ENCODE results near the gene PCDHGB3. TPM values are rescaled to one million over a fixed set of nuclear protein-coding genes. Genes with fewer than 3 reads are reported as not detected.
"Not testable (repeated sequence)": the region's sequence is repeated elsewhere in the genome, so short reads cannot be mapped to it uniquely, and the experiment has no call there.

PCDHGB3 gene
- total RNA-seq, result 12.3 TPM

DNA sequence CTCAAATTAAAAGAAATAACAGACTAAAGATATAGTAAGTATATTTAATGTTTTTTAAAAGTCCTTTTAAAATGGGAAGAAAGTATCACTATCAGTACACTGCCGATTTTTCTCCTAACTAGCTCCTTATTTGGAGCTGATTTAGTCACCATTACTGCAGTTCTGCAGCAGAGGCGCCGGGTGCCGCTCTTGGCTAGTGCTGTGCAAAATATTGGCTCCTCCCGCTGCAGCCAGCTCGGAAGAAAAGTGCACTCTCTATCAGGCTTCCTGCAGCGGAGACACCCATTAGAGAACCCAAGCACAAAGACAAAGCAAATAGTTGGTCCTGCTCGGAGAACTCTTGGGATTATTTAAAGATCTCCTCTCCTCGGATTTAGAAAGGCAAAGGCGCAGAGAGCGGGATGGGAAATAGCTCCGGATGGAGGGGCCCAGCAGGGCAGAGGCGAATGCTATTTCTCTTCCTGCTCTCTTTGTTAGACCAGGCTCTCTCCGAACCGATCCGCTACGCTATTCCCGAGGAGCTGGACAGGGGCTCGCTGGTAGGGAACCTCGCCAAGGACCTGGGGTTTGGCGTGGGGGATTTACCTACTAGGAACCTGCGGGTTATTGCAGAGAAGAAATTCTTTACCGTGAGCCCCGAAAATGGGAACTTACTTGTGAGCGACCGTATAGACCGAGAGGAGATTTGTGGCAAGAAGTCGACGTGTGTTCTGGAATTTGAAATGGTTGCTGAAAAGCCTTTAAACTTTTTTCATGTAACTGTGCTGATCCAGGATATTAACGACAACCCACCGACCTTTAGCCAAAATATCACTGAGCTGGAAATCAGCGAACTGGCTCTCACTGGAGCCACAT, at the start of gene PCDHGB3:
Gene PCDHGB3 (plus strand): TSS at position 249 of the 855 bp plus-strand sequence. CDS start 153 bp downstream, at position 402.
- DNase-seq, result no peak

DNA sequence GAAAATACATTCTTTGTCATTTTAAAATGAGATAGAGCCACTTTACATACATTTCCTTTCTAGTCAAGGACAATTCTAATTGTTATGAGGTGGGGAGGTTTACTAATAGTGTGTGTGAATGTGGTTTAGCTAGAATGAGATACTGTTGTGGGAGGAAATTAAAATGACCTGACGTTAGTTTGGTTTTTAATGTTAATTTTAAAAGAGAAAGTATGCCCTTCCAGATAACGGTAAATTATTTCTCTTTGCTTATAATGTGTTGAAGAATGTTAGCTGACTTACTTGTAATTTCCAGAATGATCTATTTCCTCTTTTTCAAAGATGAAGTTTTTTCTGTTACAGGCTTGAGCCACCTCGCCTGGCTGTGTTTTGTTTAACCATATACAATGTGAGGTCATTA, 47.8 kb upstream of the PCDHGB3 start:
- no peak for DNase-seq

DNA sequence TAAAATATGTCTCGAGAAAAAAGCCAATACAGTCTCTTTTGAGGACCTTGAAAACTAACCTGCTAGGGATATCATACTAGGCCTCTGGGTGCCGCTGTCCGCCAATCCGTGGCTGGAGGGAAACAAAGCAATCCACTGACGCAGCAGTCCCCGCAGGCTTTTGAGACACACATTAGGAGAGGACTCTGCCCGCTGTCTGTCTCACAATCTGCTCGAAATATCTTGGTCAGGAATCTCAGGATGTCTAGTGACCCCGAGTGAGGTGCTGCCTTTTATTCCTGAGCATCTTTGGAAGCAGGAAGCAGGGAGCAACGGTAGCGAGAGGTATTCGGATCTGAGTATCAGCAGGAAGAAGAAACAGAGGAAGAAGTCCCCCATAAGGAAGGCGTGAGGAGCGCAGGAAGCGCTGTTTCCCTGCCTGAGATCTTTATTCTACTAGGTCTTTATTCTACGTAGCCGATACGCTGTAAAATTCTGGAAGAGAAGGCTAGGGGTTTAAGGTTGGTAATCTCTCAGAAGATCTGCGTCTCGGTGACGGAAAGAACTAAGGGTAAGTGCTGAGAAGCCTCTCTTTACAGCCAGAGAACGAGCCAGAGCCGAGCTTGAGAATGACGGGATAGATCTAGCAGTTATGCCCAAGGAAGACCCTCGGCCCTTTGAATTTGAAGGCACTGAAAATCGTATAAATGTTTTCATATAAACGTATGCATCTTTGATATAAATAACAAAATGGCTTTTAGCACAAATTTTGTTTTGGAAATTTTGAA, 43.8 kb upstream of the PCDHGB3 start:
- peak; percentile 18 for DNase-seq

DNA sequence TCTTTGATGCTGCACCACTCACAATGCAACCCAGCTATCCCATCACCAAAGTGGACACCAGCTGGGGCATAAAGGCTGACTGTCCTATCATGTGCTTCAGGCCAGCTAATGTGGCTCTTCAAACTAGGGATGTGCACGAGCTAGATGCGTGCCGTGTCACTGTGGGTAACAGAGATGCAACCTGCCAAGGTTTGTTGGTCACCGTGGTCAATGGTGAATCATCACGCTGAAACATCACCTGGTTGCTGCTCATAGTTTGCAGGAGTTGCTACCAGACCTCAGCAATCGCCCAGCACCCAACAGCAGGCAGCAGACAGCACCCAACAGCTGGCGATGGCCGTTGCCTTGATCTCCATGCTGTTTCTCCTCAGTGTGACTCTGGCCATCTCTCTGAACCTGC, 41.8 kb upstream of the PCDHGB3 start:
- no peak for DNase-seq

DNA sequence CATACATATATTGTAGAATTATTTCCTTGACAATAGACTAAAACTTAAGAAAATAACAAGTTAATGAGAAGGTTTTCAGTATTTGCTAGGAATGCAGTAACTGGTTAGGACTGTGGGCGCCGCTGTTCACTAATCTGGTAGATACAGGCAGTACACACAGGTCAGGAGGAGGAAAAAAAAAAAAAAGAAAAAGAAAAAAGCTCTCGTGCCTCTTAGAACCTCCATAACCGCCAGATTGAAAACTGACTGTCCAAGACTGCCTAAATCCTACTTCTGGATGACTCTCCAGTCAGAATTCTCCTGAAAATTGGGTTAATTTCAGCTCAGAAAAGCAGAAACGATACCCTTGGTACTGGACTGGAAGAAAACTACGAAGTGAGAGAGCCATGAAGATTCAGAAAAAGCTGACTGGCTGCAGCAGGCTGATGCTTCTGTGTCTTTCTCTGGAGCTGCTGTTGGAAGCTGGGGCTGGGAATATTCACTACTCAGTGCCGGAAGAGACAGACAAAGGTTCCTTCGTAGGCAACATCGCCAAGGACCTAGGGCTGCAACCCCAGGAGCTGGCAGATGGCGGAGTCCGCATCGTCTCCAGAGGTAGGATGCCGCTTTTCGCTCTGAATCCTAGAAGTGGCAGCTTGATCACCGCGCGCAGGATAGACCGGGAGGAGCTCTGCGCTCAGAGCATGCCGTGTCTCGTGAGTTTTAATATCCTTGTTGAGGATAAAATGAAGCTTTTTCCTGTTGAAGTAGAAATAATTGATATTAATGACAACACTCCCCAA, 39.6 kb upstream of the PCDHGB3 start, which contains the start of gene PCDHGA1:
Gene PCDHGA1 (plus strand): TSS at position 216 of the 782 bp plus-strand sequence.
- no peak for DNase-seq

DNA sequence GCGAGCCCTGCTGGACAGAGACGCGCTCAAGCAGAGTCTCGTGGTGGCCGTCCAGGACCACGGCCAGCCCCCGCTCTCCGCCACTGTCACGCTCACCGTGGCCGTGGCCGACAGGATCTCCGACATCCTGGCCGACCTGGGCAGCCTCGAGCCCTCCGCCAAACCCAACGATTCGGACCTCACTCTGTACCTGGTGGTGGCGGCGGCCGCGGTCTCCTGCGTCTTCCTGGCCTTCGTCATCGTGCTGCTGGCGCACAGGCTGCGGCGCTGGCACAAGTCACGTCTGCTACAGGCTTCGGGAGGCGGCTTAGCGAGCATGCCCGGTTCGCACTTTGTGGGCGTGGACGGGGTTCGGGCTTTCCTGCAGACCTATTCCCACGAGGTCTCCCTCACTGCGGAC, 37.5 kb upstream of the PCDHGB3 start:
- not testable (repeated sequence) for DNase-seq

DNA sequence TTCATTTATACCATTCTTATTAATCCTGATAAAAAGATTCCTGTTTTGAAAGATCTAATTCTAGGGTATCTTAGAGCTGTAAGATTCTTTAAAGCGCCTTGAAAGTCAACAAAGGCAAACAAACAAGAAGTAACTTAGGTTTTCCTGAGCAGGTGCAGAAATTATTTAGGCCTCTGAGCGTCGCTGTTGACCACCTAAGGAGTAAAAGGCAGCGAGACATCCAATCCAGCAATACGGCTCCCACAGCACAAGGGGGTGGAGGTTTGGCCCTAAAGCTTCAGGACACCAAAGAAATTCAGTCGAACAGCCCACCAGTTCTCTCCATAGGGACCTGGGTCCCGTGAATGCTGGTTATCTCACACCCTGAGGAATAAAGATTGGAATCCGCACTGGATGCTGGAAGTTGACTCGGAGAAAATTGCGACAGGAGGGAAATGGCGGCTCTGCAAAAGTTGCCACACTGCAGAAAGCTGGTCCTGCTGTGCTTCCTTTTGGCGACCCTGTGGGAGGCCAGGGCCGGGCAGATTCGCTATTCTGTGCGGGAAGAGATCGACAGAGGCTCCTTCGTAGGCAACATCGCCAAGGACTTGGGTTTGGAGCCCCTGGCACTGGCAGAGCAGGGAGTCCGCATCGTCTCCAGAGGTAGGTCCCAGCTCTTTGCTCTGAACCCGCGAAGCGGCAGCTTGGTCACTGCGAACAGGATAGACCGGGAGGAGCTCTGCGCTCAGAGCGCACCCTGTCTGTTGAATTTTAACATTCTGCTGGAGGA, 31.3 kb upstream of the PCDHGB3 start, which contains the start of gene PCDHGA2:
Gene PCDHGA2 (plus strand): TSS at position 223 of the 769 bp plus-strand sequence.
- DNase-seq, result no peak

DNA sequence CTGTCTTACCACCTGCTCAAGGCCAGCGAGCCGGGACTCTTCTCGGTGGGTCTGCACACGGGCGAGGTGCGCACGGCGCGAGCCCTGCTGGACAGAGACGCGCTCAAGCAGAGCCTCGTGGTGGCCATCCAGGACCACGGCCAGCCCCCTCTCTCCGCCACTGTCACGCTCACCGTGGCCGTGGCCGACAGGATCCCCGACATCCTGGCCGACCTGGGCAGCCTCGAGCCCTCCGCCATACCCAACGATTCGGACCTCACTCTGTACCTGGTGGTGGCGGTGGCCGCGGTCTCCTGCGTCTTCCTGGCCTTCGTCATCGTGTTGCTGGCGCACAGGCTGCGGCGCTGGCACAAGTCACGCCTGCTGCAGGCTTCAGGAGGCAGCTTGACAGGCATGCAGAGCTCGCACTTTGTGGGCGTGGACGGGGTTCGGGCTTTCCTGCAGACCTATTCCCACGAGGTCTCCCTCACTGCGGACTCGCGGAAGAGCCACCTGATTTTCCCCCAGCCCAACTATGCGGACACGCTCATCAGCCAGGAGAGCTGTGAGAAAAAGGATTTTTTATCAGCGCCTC, 29.2 kb upstream of the PCDHGB3 start:
- DNase-seq, result not testable (repeated sequence)

DNA sequence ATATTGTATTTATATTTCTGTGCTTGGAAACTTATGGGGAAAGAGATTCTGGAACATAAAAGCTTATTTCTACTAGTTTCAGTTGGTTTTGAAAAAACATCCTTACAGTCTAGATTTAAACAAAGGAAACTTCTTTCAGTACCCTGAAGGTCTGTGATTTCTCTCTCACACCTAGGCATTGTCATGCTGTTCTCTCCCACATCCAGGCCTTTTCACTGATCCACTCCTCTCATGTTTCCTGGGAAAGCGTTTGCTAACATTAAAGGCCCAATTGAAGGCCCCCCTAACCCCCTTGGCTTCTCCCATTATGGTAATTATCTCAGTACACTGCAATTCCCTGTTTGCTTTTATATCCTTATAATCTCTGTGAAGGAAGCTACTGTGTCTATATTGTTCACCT, 27.3 kb upstream of the PCDHGB3 start:
- no peak for DNase-seq

DNA sequence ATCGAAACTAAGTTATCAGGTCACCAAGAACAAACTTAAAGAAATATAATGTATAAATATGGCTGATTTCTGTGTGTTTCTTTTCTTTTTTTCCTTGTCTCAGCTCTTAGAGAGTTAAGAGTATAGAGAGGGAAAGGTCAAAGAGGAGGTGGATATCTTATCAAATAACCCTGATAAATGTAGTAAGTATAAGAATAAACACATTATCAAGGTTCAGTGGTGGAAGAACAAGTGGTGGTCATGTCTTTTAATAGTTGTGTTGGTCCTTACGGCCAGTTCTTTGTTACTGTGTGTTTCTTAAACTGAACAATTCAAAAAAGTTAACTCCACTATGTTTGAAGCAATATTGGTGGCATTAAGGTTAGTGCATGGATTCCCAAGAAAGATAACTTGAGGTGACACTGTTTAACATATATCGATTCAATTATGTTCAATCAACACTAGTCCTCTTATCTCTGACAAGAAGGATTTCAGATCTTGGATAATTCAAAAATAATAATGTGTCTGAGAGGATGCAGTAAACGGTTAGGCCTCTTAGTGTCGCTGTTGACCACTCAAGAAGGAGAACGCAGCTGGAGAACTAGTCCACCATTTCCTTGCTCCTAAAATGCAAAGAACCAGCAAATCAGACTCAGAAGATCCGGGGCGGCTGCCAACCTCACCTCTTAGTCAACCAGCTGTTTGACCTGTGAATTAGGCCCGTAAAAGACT, 26.6 kb upstream of the PCDHGB3 start, which contains the start of gene PCDHGA3:
Gene PCDHGA3 (plus strand): TSS at position 588 of the 711 bp plus-strand sequence. CDS start 205 bp downstream, outside the sequence.
- DNase-seq, result no peak

DNA sequence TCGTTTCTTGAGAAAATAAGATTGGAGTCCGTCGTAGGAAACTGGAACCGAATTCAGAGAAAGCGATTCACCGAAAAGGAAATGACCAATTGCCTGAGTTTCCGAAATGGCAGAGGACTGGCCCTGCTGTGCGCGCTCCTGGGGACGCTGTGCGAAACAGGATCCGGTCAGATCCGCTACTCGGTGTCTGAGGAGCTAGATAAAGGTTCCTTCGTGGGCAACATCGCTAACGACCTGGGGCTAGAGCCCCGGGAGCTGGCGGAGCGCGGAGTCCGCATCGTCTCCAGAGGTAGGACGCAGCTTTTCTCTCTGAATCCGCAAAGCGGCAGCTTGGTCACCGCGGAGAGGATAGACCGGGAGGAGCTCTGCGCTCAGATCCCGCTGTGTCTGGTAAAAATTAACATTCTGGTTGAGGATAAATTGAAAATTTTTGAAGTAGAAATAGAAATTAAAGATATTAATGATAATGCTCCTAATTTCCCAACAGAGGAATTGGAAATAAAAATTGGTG, 26.0 kb upstream of the PCDHGB3 start:
- DNase-seq, result no peak

DNA sequence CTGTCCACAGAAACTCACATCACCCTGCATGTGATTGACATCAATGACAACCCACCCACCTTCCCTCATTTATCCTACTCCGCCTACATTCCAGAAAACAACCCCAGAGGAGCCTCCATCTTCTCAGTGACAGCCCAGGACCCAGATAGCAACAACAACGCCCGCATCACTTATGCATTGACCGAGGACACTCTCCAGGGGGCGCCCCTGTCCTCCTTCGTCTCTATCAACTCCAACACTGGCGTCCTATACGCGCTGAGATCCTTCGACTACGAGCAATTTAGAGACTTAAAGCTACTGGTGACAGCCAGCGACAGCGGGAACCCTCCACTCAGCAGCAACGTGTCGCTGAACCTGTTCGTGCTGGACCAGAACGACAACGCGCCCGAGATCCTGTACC, 24.7 kb upstream of the PCDHGB3 start:
- DNase-seq, result no peak

DNA sequence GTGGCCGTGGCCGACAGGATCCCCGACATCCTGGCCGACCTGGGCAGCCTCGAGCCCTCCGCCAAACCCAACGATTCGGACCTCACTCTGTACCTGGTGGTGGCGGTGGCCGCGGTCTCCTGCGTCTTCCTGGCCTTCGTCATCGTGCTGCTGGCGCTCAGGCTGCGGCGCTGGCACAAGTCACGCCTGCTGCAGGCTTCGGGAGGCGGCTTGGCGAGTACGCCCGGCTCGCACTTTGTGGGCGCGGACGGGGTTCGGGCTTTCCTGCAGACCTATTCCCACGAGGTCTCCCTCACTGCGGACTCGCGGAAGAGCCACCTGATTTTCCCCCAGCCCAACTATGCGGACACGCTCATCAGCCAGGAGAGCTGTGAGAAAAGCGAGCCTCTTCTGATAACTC, 24.0 kb upstream of the PCDHGB3 start:
- not testable (repeated sequence) for DNase-seq

DNA sequence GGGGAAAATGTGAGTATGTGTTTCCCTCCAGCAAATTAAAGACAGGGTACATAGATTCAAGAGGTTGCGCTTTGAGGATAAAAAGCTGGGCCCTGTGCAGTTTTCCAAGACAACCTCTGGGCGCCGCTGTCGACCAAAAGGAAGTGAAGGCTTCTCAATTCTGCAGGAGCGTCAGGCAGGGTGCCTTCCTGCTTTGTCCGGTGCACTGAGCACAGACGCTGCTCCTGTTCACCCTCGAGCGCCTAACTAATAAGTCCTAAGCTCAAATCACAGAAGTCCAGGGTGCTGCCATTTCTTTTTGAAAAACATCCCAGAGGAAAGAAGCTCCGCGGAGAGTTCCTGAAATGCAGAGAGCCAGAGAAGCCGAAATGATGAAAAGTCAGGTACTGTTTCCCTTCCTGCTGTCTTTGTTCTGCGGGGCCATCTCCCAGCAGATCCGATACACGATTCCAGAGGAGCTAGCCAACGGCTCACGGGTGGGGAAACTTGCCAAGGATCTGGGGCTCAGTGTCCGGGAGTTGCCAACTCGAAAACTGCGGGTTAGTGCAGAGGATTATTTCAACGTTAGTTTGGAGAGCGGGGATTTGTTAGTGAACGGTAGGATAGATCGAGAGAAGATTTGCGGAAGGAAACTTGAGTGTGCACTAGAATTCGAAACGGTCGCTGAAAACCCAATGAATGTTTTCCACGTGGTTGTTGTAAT, 20.0 kb upstream of the PCDHGB3 start, which contains the start of gene PCDHGB1:
Gene PCDHGB1 (plus strand): TSS at position 183 of the 703 bp plus-strand sequence. CDS start 162 bp downstream, at position 345.
- no peak for DNase-seq

DNA sequence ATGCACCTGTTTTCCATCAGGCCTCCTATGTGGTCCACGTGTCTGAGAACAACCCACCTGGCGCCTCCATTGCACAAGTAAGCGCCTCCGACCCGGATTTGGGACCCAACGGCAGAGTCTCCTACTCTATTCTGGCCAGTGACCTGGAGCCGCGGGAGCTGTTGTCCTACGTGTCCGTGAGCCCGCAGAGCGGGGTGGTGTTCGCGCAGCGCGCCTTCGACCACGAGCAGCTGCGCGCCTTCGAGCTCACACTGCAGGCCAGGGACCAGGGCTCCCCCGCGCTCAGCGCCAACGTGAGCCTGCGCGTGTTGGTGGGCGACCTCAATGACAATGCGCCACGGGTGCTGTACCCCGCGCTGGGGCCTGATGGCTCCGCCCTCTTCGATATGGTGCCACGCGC, 18.5 kb upstream of the PCDHGB3 start:
- no peak for DNase-seq

DNA sequence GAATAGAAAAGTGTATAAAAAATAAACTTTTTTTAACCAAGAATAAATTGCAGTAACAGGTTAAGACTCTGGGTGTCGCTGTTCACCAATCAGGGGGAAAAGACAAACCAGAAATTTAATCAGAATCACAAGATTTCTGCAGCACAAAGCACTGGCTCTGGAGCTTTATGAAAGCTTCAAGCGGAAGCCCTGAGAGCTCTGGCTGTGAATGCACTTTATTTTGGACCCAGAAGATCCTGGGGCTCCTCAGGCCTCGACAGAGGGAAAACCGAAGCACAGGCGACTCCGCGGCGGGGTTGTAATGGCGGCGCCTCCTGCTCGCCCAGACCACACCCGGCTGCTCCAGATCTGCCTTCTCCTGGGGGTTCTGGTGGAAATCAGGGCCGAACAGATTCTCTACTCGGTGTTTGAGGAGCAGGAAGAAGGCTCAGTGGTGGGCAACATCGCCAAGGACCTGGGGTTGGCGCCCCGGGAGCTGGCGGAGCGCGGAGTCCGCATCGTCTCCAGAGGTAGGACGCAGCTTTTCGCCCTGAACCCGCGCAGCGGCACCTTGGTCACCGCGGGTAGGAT, 15.1 kb upstream of the PCDHGB3 start, which contains the start of gene PCDHGA4:
Gene PCDHGA4 (plus strand): TSS at position 122 of the 570 bp plus-strand sequence. CDS start 87 bp downstream, at position 209.
- no peak for DNase-seq

DNA sequence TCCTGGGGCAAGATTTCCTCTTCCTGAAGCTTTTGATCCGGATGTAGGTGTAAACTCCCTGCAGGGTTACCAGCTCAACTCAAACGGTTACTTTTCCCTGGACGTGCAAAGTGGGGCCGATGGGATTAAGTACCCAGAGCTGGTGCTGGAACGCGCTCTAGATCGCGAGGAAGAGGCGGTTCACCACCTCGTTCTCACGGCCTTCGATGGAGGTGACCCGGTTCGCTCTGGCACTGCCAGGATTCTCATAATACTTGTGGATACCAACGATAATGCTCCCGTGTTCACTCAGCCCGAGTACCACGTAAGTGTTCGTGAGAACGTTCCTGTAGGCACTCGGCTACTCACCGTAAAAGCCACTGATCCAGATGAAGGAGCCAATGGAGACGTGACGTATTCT, 14.4 kb upstream of the PCDHGB3 start:
- no peak for DNase-seq

DNA sequence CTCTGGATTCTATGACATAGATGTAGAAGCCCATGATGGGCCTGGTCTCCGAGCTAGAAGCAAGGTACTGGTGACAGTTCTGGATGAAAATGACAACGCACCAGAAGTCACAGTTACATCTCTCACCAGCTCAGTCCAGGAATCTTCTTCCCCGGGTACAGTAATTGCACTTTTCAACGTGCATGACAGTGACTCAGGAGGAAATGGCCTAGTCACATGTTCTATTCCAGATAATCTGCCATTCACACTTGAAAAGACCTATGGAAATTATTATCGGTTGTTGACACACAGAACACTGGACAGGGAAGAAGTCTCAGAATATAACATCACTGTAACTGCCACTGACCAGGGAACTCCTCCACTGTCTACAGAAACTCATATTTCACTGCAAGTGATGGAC, 13.9 kb upstream of the PCDHGB3 start:
- no peak for DNase-seq

DNA sequence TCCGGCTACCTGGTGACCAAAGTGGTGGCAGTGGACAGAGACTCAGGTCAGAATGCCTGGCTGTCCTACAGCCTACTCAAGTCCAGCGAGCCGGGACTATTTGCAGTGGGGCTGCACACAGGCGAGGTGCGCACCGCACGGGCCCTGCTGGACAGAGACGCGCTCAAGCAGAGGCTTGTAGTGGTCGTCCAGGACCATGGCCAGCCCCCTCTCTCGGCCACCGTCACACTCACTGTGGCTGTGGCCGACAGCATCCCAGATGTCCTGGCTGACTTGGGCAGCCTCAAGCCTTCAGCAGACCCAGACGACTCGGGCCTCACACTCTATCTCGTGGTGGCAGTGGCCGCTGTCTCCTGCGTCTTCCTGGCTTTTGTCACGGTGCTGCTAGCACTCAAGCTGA, 13.1 kb upstream of the PCDHGB3 start:
- no peak for DNase-seq
